Jurkat, Clone E6-1 (cell line): Measurements from ENCODE around the gene ARHGAP28. TPM values are rescaled to one million over a fixed set of nuclear protein-coding genes. Genes with fewer than 3 reads are reported as not detected.

Source experiments
- DNase-seq: peaks from one replicate; pipeline ENCODE4 v3.0.0-alpha.2; 2011; ENCODE audit warnings: low read depth, low spot score
- H3K4me3 ChIP-seq: 2 replicates; pipeline ENCODE4 v1.5.1; 2011; ENCODE audit warnings: mild to moderate bottlenecking, low read length, control low read depth, moderate library complexity
- polyA plus RNA-seq: library from polyadenylated mRNA; unstranded; fragments of >200 nt; gene quantifications from one replicate; pipeline ENCODE4 v1.2.1, GENCODE V29; 2012; ENCODE audit warnings: missing spikeins; ENCODE audit not compliant: insufficient read length, insufficient read depth

ARHGAP28 gene, protein sequence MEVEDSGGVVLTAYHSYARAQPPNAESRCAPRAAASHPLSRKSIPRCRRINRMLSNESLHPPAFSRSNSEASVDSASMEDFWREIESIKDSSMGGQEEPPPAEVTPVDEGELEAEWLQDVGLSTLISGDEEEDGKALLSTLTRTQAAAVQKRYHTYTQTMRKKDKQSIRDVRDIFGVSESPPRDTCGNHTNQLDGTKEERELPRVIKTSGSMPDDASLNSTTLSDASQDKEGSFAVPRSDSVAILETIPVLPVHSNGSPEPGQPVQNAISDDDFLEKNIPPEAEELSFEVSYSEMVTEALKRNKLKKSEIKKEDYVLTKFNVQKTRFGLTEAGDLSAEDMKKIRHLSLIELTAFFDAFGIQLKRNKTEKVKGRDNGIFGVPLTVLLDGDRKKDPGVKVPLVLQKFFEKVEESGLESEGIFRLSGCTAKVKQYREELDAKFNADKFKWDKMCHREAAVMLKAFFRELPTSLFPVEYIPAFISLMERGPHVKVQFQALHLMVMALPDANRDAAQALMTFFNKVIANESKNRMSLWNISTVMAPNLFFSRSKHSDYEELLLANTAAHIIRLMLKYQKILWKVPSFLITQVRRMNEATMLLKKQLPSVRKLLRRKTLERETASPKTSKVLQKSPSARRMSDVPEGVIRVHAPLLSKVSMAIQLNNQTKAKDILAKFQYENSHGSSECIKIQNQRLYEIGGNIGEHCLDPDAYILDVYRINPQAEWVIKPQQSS
- 3.5 TPM for polyA plus RNA-seq

DNA sequence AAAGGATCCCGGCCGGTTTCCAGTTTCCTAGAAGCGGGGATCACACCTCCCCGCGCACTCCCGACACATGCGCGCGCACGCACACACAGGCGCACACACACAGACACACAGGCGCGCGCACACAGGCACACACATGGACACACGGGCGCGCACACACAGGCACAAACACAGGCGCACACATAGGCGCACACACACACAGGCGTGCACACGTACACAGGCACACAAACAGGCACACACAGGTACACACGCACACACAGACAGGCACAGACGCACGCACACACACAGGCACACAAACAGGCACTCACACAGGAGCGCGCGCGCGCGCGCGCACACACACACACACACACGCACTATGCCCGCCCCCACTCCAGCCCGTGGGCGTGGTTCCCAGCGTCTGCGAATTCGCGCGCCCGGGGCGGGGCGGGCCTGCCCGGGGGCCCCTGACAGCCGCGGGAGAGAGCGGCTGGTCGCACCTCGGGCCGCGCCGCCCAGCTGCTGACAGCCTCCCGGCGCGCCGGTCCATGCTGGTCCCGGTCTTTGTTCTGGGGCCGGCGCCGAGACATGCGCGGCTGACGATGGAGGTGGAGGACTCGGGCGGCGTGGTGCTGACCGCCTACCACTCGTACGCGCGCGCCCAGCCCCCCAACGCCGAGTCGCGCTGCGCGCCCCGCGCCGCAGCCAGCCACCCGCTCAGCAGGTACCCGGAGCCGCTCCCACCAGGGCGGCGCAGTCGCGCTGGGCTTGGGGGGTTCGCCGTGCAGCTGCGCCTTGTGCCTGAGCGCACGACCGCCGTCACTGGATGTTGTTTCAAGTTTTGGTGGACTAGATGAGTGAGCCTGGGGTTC, at the start of gene ARHGAP28:
TSS of gene ARHGAP28 (plus strand) at position 470 of the 845 bp plus-strand sequence. CDS start at position 576, 106 bp downstream.
- peak; percentile 49 for DNase-seq
- peak within 1 kb of the TSS; percentile 51 for H3K4me3 ChIP-seq

DNA sequence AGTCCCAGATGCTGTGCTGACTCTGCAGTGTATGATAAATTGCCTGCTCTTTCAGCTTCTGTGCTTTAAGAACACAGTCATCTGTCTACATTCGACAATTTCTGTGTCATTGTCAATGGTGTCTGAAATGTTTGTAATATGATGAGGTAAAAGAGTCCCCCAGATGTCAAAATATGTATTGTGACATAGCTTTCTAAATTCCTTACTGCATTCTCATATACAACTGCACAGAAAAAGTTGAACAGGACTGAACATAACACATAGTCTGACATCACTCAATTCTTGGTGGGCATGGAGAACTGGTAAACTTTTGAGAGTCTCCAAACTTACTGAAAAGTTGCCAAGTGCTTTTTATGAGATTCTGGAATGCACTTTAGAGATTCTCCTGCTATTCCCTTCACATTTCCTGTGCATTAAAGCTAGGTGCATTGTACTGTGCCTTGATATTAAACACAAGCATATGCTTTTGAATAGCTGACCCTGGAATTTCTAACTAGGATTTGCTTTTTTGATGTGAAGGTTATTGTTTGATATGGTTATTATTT, 48.1 kb upstream of the ARHGAP28 start:
- DNase-seq, result no peak
- H3K4me3 ChIP-seq, result no peak overlapping the region

GRCh38 chr18:6682437-6683111, 46.9 kb upstream of the ARHGAP28 start:
- DNase-seq, result no peak
- H3K4me3 ChIP-seq, result no peak overlapping the region

- DNase-seq, result no peak
- H3K4me3 ChIP-seq, result no peak overlapping the region
These were observed 46.2 kb upstream of the ARHGAP28 start for GRCh38 chr18:6683112-6683876.

DNA sequence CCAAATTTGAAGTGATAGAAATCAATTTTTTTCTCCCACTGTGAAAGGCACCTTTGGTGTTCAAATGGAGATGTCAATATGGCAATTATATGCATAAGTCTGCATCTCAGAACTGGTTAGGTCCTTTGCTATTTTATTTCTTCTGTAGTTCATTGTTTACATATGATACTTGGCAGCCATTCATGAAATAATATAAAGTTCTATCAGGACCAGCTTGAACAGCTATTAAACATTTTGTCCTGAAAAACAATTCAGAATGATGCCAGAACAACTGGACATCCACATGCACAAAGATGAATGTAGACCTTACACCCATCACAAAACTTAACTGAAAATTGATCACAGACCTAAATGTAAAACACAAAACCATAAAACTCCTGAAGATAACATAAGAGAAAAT, 41.8 kb upstream of the ARHGAP28 start:
- no peak for DNase-seq
- H3K4me3 ChIP-seq, result no peak overlapping the region

DNA sequence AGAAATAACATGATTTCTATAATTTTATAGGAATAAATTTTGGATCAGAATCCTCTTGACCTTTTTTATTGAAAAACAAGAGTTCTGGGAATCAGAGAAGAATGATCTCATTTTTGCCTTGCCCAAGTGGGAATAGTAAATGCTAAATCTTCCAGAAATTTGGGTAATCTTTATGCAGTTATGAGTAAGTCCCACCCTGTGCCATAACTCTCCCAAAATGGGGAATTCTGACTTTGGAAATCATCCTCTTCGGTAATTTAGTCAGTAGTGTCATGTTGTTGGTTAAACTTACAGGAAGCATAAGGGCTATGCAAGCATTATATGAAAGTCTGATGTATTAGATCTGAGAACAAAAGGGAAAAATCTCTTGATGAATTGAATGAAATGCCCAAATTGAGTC, 20.6 kb upstream of the ARHGAP28 start:
- DNase-seq, result no peak
- H3K4me3 ChIP-seq, result no peak overlapping the region

GRCh38 chr18:6711467-6711866, 18.0 kb upstream of the ARHGAP28 start:
- no peak for DNase-seq
- H3K4me3 ChIP-seq, result no peak overlapping the region

DNA sequence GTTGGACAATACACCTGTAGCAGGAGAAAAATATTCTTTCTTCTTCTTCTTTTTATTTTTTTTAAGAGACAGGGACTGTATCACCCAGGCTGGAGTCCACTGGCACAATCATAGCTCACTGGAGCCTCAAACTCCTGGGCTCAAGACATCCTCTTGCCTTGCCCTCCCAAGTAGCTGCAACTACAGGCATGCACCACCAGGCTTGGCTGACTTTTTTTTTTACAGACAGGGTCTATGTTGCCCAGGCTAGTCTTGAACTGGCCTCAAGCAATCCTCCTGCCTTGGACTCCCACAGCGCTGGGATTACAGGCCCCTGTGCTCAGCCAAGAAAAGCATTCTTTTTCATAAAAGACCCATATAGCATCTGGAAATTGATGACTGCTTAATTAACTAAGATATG, 17.1 kb upstream of the ARHGAP28 start:
- no peak overlapping the region for H3K4me3 ChIP-seq
- no peak for DNase-seq

GRCh38 chr18:6714010-6714409, 15.5 kb upstream of the ARHGAP28 start:
- no peak overlapping the region for H3K4me3 ChIP-seq
- no peak for DNase-seq

- H3K4me3 ChIP-seq, result no peak overlapping the region
- no peak for DNase-seq
These were observed 11.2 kb upstream of the ARHGAP28 start for GRCh38 chr18:6718267-6718666.

- no peak for DNase-seq
- no peak overlapping the region for H3K4me3 ChIP-seq
These were observed 10.2 kb upstream of the ARHGAP28 start for GRCh38 chr18:6719098-6719846.

DNA sequence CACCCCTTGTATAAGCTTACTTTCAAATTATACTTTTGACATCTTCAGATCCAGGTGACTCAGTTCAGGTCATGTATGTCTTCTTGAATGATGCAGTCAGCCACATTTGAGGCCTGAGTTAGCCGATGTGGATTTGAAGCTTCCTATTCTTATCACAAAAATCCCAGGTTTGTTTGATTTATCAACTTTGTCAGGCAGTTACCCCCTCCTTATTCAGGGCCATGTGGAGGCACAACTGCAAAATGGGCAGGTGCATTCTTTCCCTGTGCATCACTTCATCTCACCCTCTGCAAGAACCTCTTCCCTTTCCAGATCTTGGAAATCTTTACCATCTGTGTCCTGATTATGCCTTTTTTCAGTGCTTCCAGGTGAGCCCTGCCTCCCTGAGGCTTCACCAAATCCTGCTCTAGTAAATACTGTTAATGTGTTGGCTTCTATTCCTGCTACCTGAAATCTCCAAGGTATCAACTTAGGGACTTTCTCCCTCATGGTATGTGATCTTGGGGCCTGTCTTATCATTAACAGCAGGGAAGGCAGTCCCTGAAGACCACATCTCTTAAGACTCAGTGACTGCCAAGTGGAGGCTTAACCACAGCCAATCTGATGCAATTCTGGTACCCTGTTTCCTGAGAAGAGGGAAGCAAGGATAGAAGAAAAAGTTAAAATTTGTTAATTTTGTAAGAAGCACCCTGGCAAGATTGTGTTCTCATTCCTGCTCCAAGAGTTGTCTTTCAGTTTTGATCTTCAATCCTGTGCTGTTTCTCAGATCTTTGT, 9.4 kb upstream of the ARHGAP28 start:
- H3K4me3 ChIP-seq, result no peak overlapping the region
- no peak for DNase-seq

GRCh38 chr18:6721755-6722154, 7.8 kb upstream of the ARHGAP28 start:
- H3K4me3 ChIP-seq, result no peak overlapping the region
- no peak for DNase-seq

DNA sequence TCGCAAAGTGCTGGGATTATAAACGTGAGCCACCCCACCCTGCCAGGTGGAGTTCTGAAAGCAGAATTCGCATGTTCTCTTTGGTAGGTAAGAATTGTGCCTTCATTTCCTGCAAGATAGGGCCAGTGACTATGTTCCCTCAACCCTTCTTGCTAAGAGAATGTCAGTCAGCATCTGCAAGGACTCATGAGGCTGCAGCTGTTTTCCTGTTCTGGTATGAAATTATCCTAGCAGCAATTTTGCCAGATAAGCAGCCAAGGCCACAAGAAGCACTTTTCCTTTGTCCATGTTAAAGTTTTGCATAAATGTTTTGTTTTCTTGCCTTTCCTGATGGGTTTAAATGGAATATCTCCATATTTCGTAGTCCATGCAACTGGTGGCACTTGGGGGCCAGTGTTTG, 6.8 kb upstream of the ARHGAP28 start:
- H3K4me3 ChIP-seq, result no peak overlapping the region
- DNase-seq, result no peak

DNA sequence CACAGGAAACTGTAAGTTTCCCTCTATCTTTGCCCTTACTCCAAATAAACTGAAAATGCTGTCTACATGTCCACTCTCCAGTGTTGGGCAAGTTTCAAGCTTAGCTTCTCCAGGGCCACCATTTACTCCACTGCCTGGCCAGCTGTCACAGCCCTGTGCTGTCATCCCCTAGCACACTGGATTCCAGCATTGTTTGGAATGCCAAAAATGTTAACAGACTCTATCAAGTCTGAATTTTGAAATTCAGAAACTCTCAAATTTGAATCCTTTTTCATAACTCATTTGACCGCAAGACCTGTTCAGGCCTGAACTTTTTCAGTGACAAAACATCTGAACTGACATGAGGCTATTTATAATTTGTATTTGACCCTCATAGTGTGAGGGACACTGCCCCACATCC, 5.2 kb upstream of the ARHGAP28 start:
- no peak for DNase-seq
- H3K4me3 ChIP-seq, result no peak overlapping the region

DNA sequence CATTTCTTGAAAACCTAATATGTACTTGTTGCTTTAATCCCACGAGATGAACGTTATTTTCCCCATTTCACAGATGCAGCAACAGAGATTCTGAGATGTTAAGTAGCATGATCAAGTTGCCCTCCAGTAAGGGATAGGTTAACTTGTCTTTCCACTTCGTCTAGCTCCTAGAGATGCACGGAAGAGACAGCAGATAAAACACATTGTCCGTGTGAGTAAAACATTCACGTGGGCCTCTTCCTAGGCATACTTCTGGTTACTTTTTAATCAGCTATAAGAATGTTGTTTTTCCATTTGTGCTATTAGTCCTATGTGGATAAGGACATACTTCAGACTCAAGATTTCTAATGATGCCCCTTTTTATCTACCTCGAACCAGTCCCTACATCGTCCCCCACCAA, 1.2 kb upstream of the ARHGAP28 start:
- no peak overlapping the region for H3K4me3 ChIP-seq

GRCh38 chr18:6728809-6729246, 688 bp upstream of the ARHGAP28 start:
- peak overlapping the region; percentile 51 for H3K4me3 ChIP-seq
- no peak for DNase-seq

More for the DNA sequence above, 1.2 kb upstream of the ARHGAP28 start:
- DNase-seq, result no peak
